NCI-H446 (cell line): ENCODE data around the gene MC5R.

Source experiments
- DNase-seq, 2 experiments: peaks; one replicate each; lab custom pipeline; 2025; lab: John Stamatoyannopoulos, UW

The MC5R gene

DNA sequence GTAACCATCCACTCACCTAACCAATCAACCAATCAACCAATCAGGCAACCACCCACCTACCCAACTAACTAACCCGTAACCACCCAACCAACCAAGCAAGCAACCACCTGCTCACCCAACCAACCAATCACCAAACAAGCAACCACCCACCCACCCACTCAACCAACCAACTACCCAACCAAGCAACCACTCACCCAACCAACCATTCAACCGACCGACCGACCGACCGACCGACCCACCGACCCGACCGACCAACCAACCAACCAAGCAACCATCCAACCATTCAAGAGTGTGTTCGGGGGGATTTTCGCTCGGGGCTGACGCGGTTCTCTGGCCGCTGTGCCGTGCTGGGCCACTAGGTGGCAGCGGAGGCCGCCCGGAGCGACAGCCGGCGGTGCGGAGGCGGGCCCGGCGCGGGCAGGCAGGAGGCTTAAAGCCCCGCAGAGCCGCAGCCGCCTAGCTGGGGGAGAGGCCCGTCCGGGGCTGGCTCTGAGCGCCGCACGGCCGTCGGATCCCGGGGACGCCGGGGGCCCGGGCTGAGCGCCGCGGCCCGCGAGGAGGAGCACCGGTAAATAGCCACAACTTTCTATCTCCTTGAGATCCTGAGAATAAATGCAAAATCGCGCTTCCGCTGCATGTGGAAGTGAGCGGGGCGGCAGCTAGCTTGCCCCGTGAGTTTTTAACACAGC lies at the start of gene MC5R:
MC5R (plus strand) TSS at position 443 of the 689 bp plus-strand sequence. CDS start 1,617 bp downstream, outside the sequence.
- DNase-seq, result peak in 1 of 2 experiments; percentile 67

- DNase-seq, result no peak
Measured at GRCh38 chr18:13775058-13775457, 48.9 kb upstream of the MC5R start.

DNA sequence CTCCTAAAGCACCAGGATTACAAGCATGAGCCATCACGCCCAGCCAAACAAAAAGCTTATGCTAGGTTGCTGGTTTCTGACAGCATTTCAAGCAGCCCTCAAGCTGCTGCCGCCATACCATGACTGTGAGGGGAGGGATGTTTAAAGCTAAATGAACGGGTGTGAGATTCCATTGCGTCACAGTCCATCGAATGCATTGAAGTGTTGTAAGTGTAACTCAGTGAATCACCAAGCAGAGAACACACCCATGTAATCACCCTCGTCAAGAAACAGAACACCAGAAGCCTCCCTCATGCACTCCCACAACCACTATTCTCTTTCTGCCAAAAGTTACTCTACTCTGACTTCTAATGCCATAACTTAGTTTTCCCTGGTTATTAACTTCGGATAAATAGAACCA lies 32.8 kb upstream of the MC5R start:
- DNase-seq, result no peak

DNA sequence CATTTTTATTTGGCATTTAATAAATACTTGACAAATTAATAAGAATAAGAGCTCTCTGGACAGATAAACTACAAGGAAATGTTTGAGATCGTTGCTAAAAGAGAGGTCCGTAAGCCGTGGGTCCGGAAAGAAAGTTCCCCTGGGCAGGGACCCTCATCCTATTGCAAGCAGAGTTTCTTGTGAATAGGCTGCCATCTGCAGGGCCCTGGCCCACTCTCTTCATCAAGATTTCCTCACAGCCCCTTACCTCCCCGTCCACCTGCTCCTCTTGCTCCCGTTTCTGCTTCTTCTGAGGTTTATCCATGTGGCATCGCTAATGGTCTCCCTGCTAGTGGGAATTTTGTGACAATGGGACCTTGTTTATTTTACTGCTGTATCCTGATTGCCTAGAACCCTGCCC lies 30.1 kb upstream of the MC5R start:
- no peak for DNase-seq

GRCh38 chr18:13796515-13796914 lies 27.4 kb upstream of the MC5R start:
- DNase-seq, result no peak

- DNase-seq, result no peak
Measured at GRCh38 chr18:13797157-13797611, 26.8 kb upstream of the MC5R start.

DNA sequence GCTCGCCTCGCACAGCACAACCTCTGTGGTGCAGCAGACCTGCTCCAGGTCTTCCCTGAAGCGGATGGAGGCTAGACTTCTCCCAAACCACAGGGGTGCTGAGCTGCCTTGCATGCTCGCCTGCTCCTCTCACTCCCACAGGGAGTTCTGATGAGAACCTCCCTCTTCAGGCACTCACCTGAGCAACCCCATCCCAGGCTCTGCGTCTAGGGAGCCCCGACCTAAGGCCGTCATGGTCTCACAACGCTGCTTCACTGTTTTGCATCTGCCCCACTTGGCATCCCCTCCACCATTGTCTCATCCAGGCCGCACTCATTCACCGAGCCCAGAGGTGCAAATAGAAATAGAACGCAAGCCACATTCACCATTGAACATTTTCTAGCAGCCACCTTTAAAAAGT lies 24.6 kb upstream of the MC5R start:
- DNase-seq, result no peak

DNA sequence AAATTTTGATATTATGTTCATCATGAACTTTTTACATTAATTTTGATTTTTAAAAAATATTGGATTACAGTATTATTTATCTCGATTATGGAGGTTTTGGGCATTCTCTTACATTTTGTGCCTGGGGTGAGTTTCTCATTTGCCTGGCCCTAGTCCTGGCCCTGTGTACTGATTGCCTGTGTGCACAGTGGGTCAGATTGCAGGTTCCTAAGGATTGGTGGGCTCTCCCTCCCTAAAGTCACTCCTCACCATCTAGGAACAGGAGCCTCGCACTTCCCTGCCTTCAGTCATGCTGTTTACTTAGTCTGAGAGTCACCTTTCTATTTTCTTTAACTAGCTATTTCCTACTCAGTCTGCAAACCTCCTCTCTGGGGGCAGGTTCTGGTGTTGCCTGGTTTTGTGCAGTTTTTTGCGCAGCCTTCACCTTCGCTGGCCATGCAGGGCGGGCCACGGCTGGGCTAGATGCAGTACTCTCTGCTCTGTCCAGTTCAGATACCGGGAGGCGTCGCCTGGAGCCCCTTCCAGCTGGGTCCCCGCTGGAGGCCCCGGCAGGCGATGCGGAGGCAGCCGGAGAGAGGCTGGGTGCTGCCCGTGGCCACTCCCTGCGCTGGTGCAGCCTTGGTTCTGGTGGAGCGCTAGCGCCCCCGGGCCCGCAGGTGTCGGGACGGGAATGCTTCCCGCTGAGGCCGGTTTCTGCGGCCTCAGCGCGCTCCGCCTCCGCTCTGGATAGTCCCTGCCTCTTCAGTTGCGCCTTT lies 23.3 kb upstream of the MC5R start:
- DNase-seq, result no peak

GRCh38 chr18:13801260-13801601 lies 22.7 kb upstream of the MC5R start:
- no peak for DNase-seq

GRCh38 chr18:13804305-13804704 lies 19.6 kb upstream of the MC5R start:
- DNase-seq, result no peak

DNA sequence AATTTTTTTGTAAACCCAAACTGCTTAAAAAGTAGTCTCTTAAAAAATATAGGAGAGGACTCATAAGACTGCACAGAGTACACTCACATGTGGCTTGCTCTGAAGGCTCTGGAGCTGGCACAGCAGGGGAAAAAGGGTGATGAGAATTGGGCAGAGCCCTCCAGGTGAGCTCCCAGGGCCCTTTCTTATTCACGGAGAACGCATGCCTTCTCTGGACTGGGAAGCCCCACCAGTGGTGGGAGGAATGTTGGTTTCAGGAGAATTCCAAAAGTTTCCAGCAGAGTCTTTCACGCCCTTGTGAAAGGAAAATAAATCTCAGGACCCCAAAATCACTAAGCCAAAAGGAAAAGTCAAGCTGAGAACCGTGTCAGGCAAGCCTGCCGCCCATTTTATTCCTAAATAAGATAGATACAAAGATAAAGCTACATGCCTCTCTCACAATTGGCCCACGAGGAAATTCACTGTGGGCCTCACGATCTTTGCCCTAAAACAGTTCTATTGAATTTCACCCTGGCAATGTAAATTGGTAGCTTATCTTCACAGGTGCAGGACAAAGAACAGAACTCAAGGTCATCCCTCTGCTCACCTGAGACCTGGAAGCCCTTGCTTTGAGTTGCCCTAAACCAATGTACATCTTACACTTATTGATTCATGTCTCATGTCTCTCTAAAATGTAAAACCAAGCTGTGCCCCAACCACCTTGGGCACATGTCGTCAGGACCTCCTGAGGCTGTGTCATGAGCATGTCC lies 15.5 kb upstream of the MC5R start:
- DNase-seq, result no peak

- DNase-seq, result no peak
Measured at GRCh38 chr18:13809043-13809430, 14.9 kb upstream of the MC5R start.

- no peak for DNase-seq
Measured at GRCh38 chr18:13809531-13810255, 14.3 kb upstream of the MC5R start.

DNA sequence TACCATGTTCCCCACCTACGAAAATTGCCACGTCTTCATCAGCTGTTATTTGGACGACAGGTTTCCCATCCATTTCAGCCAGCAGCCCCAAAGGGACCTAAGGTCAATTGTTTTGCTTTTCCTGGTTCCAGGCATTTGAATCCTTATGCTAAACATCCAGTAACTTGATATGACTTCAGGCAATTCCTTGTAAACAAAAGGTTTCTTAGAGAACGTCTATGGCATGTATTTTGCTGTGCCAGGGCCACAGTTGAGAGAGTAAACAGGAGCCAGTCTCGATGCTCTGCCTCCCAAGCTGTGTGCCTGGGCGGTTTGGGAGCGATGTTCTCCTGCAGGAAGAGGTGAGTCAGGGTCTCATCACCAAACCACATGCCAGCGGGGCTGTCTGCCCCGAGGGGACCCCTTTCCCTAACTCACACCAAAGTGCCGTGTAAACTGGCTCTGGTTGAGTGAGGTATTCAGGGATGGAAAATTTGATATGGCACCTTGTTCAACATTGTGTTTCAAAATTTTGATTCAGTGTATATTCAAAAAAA lies 12.9 kb upstream of the MC5R start:
- DNase-seq, result no peak

DNA sequence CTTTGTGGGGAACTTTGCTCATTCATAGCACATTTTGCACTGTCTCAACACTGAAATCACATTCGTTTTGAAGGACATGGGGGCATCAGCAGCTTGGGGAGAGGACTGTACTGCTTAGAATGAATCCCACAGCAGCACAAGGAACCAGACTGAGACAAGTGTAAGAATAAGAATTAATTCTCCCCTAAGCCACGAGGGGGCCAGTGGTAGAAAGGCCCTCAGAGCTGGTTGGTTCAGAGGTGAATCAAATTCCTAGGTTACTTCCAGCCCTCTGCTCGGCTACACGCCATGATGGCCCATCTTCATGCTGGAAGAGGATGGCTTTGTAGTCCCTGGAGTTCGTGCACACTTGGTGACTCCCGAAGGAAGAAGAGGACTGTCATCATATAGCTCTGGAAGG lies 12.0 kb upstream of the MC5R start:
- no peak for DNase-seq

GRCh38 chr18:13813271-13813849 lies 10.6 kb upstream of the MC5R start:
- DNase-seq, result peak; percentile 24 to 63

- DNase-seq, result no peak
Measured at GRCh38 chr18:13826209-13826608, 2.3 kb downstream of the MC5R start.

DNA sequence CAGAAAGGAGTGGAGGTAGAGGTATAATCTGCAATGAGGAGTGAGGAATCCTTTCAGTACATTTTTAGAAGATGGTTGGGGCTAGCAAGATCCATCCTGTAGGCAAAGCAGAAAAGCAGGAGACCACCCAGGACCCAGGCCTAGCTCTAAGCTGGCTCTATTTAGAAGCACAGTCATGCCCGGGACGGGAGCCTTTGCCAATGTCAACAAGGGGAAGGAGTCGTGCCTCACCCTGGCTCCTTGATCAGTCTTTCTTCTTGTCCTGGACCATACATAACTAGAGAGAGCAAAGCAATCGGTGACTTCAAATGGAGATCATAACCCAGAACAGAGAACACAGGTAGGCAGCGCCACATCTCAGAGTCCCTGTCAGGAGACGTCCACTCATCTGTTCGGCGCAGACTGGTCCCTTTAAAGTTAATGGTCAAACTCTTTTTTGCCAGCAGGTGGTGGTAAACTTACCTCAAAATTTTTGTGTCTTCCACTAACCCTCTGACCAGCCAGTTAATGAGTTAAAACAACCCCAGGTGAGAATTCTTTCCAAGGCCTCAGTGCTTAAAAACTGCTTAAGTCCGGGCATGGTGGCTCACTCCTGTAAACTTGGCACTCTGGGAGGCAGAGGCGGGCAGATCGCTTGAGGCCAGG lies 8.0 kb downstream of the MC5R start:
- DNase-seq, result peak in 1 of 2 experiments; percentile 10

GRCh38 chr18:13834496-13835015 lies 10.6 kb downstream of the MC5R start:
- no peak for DNase-seq

- no peak for DNase-seq
Measured at GRCh38 chr18:13835202-13835601, 11.3 kb downstream of the MC5R start.

- DNase-seq, result no peak
Measured at GRCh38 chr18:13836559-13836958, 12.6 kb downstream of the MC5R start.
